ENCODE measurements around the gene METAP1D. TPM values are rescaled to one million over a fixed set of nuclear protein-coding genes. Genes with fewer than 3 reads are reported as not detected.
"Not testable (repeated sequence)": the region's sequence is repeated elsewhere in the genome, so short reads cannot be mapped to it uniquely, and the experiment has no call there.

The METAP1D gene
- total RNA-seq, 1 donor from 2014 or later = 8.8 TPM

- Histone ChIP-seq H3K36me3 (peaks cover 0 to 23% of the 10 kb centered on the region in 2 donors), H3K4me1 (no peaks in the 10 kb centered on the region)
- no peak for DNase-seq (ENCODE audit: extremely low spot score in 2 of 2)
These were observed 20.6 kb upstream of the METAP1D start for GRCh38 chr2:171979103-171979502.

GRCh38 chr2:171983924-171984323 lies 15.8 kb upstream of the METAP1D start:
- peaks cover 0 to 23% of the 10 kb centered on the region in 2 donors for H3K36me3 ChIP-seq
- intact Hi-C loops (cut with DNase I); H3K27me3 ChIP-seq; H3K9me3 ChIP-seq; H3K4me1 ChIP-seq; H3K27ac ChIP-seq; DNase-seq (ENCODE audit: extremely low spot score in 2 of 2); H3K4me3 ChIP-seq: not testable (repeated sequence)

More at GRCh38 chr2:171979103-171979502, 20.6 kb upstream of the METAP1D start:
- no peak overlapping the region for H3K4me3 ChIP-seq
- H3K27ac ChIP-seq = no peak overlapping the region
- intact Hi-C loops (cut with DNase I) = no loop called here
- H3K27me3 ChIP-seq = no peaks in the 10 kb centered on the region
- H3K9me3 ChIP-seq = no peaks in the 10 kb centered on the region
- TF ChIP-seq POLR2AphosphoS5 (IDR thresholded peaks at IDR 0.05; ENCODE audit: insufficient read depth in 1 of 2, low read depth in 1 of 2) (no peak), CTCF (IDR thresholded peaks at IDR 0.05) (no peak), POLR2A (IDR thresholded peaks at IDR 0.05) (no peak)

GRCh38 chr2:171985076-171985475 lies 14.7 kb upstream of the METAP1D start:
- Histone ChIP-seq H3K4me3 (no peak overlapping the region), H3K27ac (no peak overlapping the region), H3K36me3 (peaks cover 0 to 15% of the 10 kb centered on the region in 2 donors), H3K27me3 (no peaks in the 10 kb centered on the region), H3K9me3 (no peaks in the 10 kb centered on the region), H3K4me1 (no peaks in the 10 kb centered on the region)
- intact Hi-C loops (cut with DNase I) = no loop called here
- DNase-seq (ENCODE audit: extremely low spot score in 2 of 2) = no peak
- TF ChIP-seq POLR2AphosphoS5 (IDR thresholded peaks at IDR 0.05; ENCODE audit: insufficient read depth in 1 of 2, low read depth in 1 of 2) = no peak
- no peak for TF ChIP-seq CTCF (IDR thresholded peaks at IDR 0.05)
- TF ChIP-seq POLR2A (IDR thresholded peaks at IDR 0.05) = no peak

GRCh38 chr2:171986778-171987177 lies 13.0 kb upstream of the METAP1D start:
- H3K27me3 ChIP-seq = no peaks in the 10 kb centered on the region
- TF ChIP-seq POLR2AphosphoS5 (IDR thresholded peaks at IDR 0.05; ENCODE audit: insufficient read depth in 1 of 2, low read depth in 1 of 2) = no peak
- TF ChIP-seq POLR2A (IDR thresholded peaks at IDR 0.05) = no peak
- TF ChIP-seq CTCF (IDR thresholded peaks at IDR 0.05) = no peak
- H3K27ac ChIP-seq = no peak overlapping the region
- no peak overlapping the region for H3K4me3 ChIP-seq
- no peaks in the 10 kb centered on the region for H3K4me1 ChIP-seq
- no peaks in the 10 kb centered on the region for H3K9me3 ChIP-seq
- peaks cover 0 to 5% of the 10 kb centered on the region in 2 donors for H3K36me3 ChIP-seq
- intact Hi-C loops (cut with DNase I) = no loop called here
- no peak for DNase-seq (ENCODE audit: extremely low spot score in 2 of 2)

GRCh38 chr2:171991027-171991426 lies 8.7 kb upstream of the METAP1D start:
- intact Hi-C loops (cut with DNase I) = no loop called here
- no peak overlapping the region for H3K27ac ChIP-seq
- H3K4me3 ChIP-seq = no peak overlapping the region
- DNase-seq (ENCODE audit: extremely low spot score in 2 of 2) = no peak
- no peaks in the 10 kb centered on the region for H3K4me1 ChIP-seq
- no peaks in the 10 kb centered on the region for H3K9me3 ChIP-seq
- no peaks in the 10 kb centered on the region for H3K27me3 ChIP-seq
- TF ChIP-seq CTCF (IDR thresholded peaks at IDR 0.05) (no peak), POLR2A (IDR thresholded peaks at IDR 0.05) (no peak), POLR2AphosphoS5 (IDR thresholded peaks at IDR 0.05; ENCODE audit: insufficient read depth in 1 of 2, low read depth in 1 of 2) (no peak)
- no peaks in the 10 kb centered on the region for H3K36me3 ChIP-seq

- TF ChIP-seq CTCF (IDR thresholded peaks at IDR 0.05) (no peak), POLR2AphosphoS5 (IDR thresholded peaks at IDR 0.05; ENCODE audit: insufficient read depth in 1 of 2, low read depth in 1 of 2) (no peak), POLR2A (IDR thresholded peaks at IDR 0.05) (no peak)
- no peaks in the 10 kb centered on the region for H3K27me3 ChIP-seq
- H3K9me3 ChIP-seq = no peaks in the 10 kb centered on the region
- H3K4me1 ChIP-seq = peaks cover 13% of the 10 kb centered on the region
- no peak overlapping the region for H3K4me3 ChIP-seq
- no peak for DNase-seq (ENCODE audit: extremely low spot score in 2 of 2)
- H3K36me3 ChIP-seq = no peaks in the 10 kb centered on the region
- intact Hi-C loops (cut with DNase I) = no loop called here
- no peak overlapping the region for H3K27ac ChIP-seq
These were observed 4.2 kb upstream of the METAP1D start for GRCh38 chr2:171995586-171995985.

Data from vagina (tissue), 2 donors.